ENCODE measurements around the gene GNLY.
"Not testable (repeated sequence)": the region's sequence is repeated elsewhere in the genome, so short reads cannot be mapped to it uniquely, and the experiment has no call there.

The GNLY gene

GRCh38 chr2:85714421-85714820, 20.3 kb downstream of the GNLY start:
- not testable (repeated sequence) for H3K27me3 ChIP-seq (ENCODE audit: control insufficient read depth, insufficient read depth, low read length); H3K27ac ChIP-seq (ENCODE audit: low read length); H3K4me1 ChIP-seq (ENCODE audit: control insufficient read depth, low read depth, low read length); H3K9ac ChIP-seq (ENCODE audit: low read length); H3K4me3 ChIP-seq (ENCODE audit: low read length); H3K36me3 ChIP-seq (ENCODE audit: control insufficient read depth, low read depth, low read length); H3K9me3 ChIP-seq (ENCODE audit: control insufficient read depth, low read depth, low read length)

GRCh38 chr2:85714841-85715240, 20.7 kb downstream of the GNLY start:
- no peaks in the 10 kb centered on the region for H3K9me3 ChIP-seq (ENCODE audit: control insufficient read depth, low read depth, low read length)
- no peaks in the 10 kb centered on the region for H3K4me1 ChIP-seq (ENCODE audit: control insufficient read depth, low read depth, low read length)
- H3K9ac ChIP-seq (ENCODE audit: low read length), result no peak overlapping the region
- no peak overlapping the region for H3K27ac ChIP-seq (ENCODE audit: low read length)
- H3K4me3 ChIP-seq (ENCODE audit: low read length), result no peak overlapping the region
- no peaks in the 10 kb centered on the region for H3K27me3 ChIP-seq (ENCODE audit: control insufficient read depth, insufficient read depth, low read length)
- no peaks in the 10 kb centered on the region for H3K36me3 ChIP-seq (ENCODE audit: control insufficient read depth, low read depth, low read length)

GRCh38 chr2:85716346-85716914, 22.3 kb downstream of the GNLY start:
- Histone ChIP-seq H3K9ac (ENCODE audit: low read length) (no peak overlapping the region), H3K27me3 (ENCODE audit: control insufficient read depth, insufficient read depth, low read length) (no peaks in the 10 kb centered on the region), H3K27ac (ENCODE audit: low read length) (no peak overlapping the region), H3K36me3 (ENCODE audit: control insufficient read depth, low read depth, low read length) (no peaks in the 10 kb centered on the region), H3K4me3 (ENCODE audit: low read length) (no peak overlapping the region), H3K9me3 (ENCODE audit: control insufficient read depth, low read depth, low read length) (no peaks in the 10 kb centered on the region), H3K4me1 (ENCODE audit: control insufficient read depth, low read depth, low read length) (no peaks in the 10 kb centered on the region)

GRCh38 chr2:85717308-85718008, 23.3 kb downstream of the GNLY start:
- Histone ChIP-seq H3K9me3 (ENCODE audit: control insufficient read depth, low read depth, low read length) (no peaks in the 10 kb centered on the region), H3K4me1 (ENCODE audit: control insufficient read depth, low read depth, low read length) (no peaks in the 10 kb centered on the region), H3K9ac (ENCODE audit: low read length) (no peak overlapping the region), H3K4me3 (ENCODE audit: low read length) (no peak overlapping the region), H3K27ac (ENCODE audit: low read length) (no peak overlapping the region), H3K36me3 (ENCODE audit: control insufficient read depth, low read depth, low read length) (no peaks in the 10 kb centered on the region), H3K27me3 (ENCODE audit: control insufficient read depth, insufficient read depth, low read length) (no peaks in the 10 kb centered on the region)

- Histone ChIP-seq H3K36me3 (ENCODE audit: control insufficient read depth, low read depth, low read length) (no peaks in the 10 kb centered on the region), H3K4me1 (ENCODE audit: control insufficient read depth, low read depth, low read length) (no peaks in the 10 kb centered on the region), H3K27ac (ENCODE audit: low read length) (no peak overlapping the region), H3K9ac (ENCODE audit: low read length) (no peak overlapping the region), H3K4me3 (ENCODE audit: low read length) (no peak overlapping the region), H3K27me3 (ENCODE audit: control insufficient read depth, insufficient read depth, low read length) (no peaks in the 10 kb centered on the region), H3K9me3 (ENCODE audit: control insufficient read depth, low read depth, low read length) (no peaks in the 10 kb centered on the region)
Measured at GRCh38 chr2:85718009-85718391, 23.8 kb downstream of the GNLY start.

- H3K4me1 ChIP-seq (ENCODE audit: control insufficient read depth, low read depth, low read length), result no peaks in the 10 kb centered on the region
- H3K27me3 ChIP-seq (ENCODE audit: control insufficient read depth, insufficient read depth, low read length), result no peaks in the 10 kb centered on the region
- no peaks in the 10 kb centered on the region for H3K36me3 ChIP-seq (ENCODE audit: control insufficient read depth, low read depth, low read length)
- no peak overlapping the region for H3K27ac ChIP-seq (ENCODE audit: low read length)
- no peaks in the 10 kb centered on the region for H3K9me3 ChIP-seq (ENCODE audit: control insufficient read depth, low read depth, low read length)
- no peak overlapping the region for H3K9ac ChIP-seq (ENCODE audit: low read length)
- H3K4me3 ChIP-seq (ENCODE audit: low read length), result no peak overlapping the region
Measured at GRCh38 chr2:85718885-85719492, 24.8 kb downstream of the GNLY start.

DNA sequence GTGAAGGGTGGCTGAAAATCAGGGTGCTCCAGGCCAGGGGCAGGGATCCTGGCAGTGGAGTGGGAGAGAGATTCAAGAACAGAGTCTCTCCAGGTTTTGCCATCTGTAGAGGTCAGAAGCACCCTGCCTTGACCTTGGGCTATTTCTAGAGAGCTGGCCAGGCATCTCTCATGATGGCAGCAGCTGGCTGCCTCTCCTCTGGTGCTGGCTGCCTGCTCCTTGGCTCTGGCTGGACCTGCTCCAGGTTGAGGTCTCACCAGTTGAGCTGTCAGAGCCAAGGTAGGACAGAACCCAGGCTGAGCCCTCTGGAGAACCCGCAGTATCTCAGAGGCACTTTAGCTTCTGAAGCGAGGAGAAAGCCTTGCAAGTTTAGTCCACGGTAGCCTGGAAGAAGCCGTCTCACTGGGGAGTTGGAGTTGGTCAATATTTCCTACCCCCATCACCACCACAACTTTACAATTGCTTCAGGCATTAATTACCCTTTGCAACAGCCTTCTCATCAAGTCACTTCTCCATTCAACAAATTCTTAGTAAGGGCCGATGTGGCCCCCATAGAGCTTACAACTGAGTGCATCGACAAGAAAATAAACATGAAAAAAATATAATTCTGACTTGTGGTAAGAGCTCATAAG, 25.6 kb downstream of the GNLY start:
- no peak overlapping the region for H3K9ac ChIP-seq (ENCODE audit: low read length)

DNA sequence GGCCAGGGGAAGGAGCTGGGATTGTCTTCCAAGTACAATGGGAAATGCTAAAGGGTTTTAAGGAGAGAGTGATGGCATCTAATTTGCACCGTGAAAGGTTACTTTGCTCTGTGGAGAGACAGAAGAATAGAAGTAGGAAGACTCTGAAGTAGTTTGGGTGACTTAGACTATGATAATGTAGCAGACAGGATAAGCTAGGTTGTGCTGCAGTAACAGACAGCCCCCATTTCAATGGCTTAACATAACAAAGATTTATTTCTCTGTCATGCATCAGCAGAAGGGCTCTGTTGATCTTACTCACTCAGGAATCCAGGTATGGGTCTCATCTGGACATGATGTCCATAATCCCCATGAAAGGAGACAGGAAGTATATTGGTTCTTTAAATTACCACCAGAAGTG, 26.4 kb downstream of the GNLY start:
- Histone ChIP-seq H3K27me3 (ENCODE audit: control insufficient read depth, insufficient read depth, low read length) (no peaks in the 10 kb centered on the region), H3K36me3 (ENCODE audit: control insufficient read depth, low read depth, low read length) (no peaks in the 10 kb centered on the region), H3K27ac (ENCODE audit: low read length) (no peak overlapping the region), H3K9ac (ENCODE audit: low read length) (no peak overlapping the region), H3K4me3 (ENCODE audit: low read length) (no peak overlapping the region), H3K4me1 (ENCODE audit: control insufficient read depth, low read depth, low read length) (no peaks in the 10 kb centered on the region), H3K9me3 (ENCODE audit: control insufficient read depth, low read depth, low read length) (no peaks in the 10 kb centered on the region)

More for the DNA sequence above, 25.6 kb downstream of the GNLY start:
- H3K36me3 ChIP-seq (ENCODE audit: control insufficient read depth, low read depth, low read length), result no peaks in the 10 kb centered on the region
- H3K4me1 ChIP-seq (ENCODE audit: control insufficient read depth, low read depth, low read length), result no peaks in the 10 kb centered on the region
- no peaks in the 10 kb centered on the region for H3K27me3 ChIP-seq (ENCODE audit: control insufficient read depth, insufficient read depth, low read length)
- H3K4me3 ChIP-seq (ENCODE audit: low read length), result no peak overlapping the region
- no peaks in the 10 kb centered on the region for H3K9me3 ChIP-seq (ENCODE audit: control insufficient read depth, low read depth, low read length)
- no peak overlapping the region for H3K27ac ChIP-seq (ENCODE audit: low read length)

- Histone ChIP-seq H3K9me3 (ENCODE audit: control insufficient read depth, low read depth, low read length) (no peaks in the 10 kb centered on the region), H3K27me3 (ENCODE audit: control insufficient read depth, insufficient read depth, low read length) (no peaks in the 10 kb centered on the region), H3K9ac (ENCODE audit: low read length) (no peak overlapping the region), H3K4me3 (ENCODE audit: low read length) (no peak overlapping the region), H3K27ac (ENCODE audit: low read length) (no peak overlapping the region), H3K36me3 (ENCODE audit: control insufficient read depth, low read depth, low read length) (no peaks in the 10 kb centered on the region), H3K4me1 (ENCODE audit: control insufficient read depth, low read depth, low read length) (no peaks in the 10 kb centered on the region)
Measured at GRCh38 chr2:85721641-85722040, 27.5 kb downstream of the GNLY start.

- Histone ChIP-seq H3K4me3 (ENCODE audit: low read length) (no peak overlapping the region), H3K27me3 (ENCODE audit: control insufficient read depth, insufficient read depth, low read length) (no peaks in the 10 kb centered on the region), H3K27ac (ENCODE audit: low read length) (no peak overlapping the region), H3K4me1 (ENCODE audit: control insufficient read depth, low read depth, low read length) (no peaks in the 10 kb centered on the region), H3K9me3 (ENCODE audit: control insufficient read depth, low read depth, low read length) (no peaks in the 10 kb centered on the region), H3K9ac (ENCODE audit: low read length) (no peak overlapping the region), H3K36me3 (ENCODE audit: control insufficient read depth, low read depth, low read length) (no peaks in the 10 kb centered on the region)
Measured at GRCh38 chr2:85722519-85722918, 28.4 kb downstream of the GNLY start.

GRCh38 chr2:85723707-85724360, 29.7 kb downstream of the GNLY start:
- H3K27ac ChIP-seq (ENCODE audit: low read length), result no peak overlapping the region
- H3K9ac ChIP-seq (ENCODE audit: low read length), result no peak overlapping the region
- no peaks in the 10 kb centered on the region for H3K9me3 ChIP-seq (ENCODE audit: control insufficient read depth, low read depth, low read length)
- no peaks in the 10 kb centered on the region for H3K27me3 ChIP-seq (ENCODE audit: control insufficient read depth, insufficient read depth, low read length)
- H3K4me1 ChIP-seq (ENCODE audit: control insufficient read depth, low read depth, low read length), result no peaks in the 10 kb centered on the region
- H3K36me3 ChIP-seq (ENCODE audit: control insufficient read depth, low read depth, low read length), result no peaks in the 10 kb centered on the region
- H3K4me3 ChIP-seq (ENCODE audit: low read length), result no peak overlapping the region
